Measurements from ENCODE around the gene DBN1.

Gene DBN1

DNA sequence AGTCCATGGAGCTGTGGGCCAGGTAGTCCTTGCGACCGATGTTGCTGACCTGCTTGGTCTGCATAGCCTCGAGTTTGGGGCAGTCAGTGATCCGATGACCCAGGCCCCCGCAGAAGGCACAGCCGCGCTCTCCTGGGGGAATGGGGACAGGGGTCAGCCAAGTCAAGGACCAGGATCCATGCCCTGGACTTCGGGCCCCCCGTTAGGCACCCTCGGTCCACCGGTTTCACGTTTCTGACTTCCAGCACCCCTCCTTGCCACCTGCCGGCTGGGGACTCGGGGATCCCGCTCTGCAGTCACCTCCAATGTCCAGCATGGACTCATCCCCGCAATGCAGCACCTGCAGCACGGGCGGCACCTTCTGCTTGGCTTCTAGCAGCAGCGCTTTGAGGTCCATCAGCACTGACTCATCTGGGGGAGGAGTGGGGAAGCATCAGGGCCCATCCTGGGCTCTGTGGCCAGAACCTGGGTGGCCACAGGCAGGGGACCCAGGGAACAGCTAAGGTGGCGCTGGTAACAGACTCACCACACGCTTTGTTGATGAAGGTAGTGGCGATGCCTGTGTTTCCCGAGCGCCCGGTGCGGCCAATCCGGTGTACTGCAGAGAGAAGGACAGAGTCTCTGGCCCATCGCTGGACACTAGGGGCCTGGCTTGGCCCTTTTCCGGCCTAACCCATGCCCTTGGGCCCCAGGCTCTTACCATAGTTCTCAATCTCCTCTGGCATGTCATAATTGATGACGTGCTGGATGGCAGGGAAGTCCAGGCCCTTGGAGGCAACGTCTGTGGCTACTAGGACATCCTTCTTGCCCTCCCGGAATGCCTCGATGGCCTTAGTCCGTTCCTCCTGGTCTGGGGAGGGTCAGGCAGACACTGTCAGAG, 38.6 kb upstream of the DBN1 start:
- TF ChIP-seq SIN3A (IDR thresholded peaks at IDR 0.05; ENCODE audit: borderline replicate concordance, insufficient read depth, low read length) (no peak), POLR2AphosphoS5 (IDR thresholded peaks at IDR 0.05; ENCODE audit: low read depth, low read length) (no peak), FOXP2 (optimal IDR thresholded peaks at IDR 0.05; ENCODE audit: borderline replicate concordance, extremely low read depth, extremely low read length, insufficient read depth) (no peak), TAF1 (IDR thresholded peaks at IDR 0.05; ENCODE audit: borderline replicate concordance, insufficient read depth, low read length) (no peak)
- TF ChIP-seq, protein P1, sequence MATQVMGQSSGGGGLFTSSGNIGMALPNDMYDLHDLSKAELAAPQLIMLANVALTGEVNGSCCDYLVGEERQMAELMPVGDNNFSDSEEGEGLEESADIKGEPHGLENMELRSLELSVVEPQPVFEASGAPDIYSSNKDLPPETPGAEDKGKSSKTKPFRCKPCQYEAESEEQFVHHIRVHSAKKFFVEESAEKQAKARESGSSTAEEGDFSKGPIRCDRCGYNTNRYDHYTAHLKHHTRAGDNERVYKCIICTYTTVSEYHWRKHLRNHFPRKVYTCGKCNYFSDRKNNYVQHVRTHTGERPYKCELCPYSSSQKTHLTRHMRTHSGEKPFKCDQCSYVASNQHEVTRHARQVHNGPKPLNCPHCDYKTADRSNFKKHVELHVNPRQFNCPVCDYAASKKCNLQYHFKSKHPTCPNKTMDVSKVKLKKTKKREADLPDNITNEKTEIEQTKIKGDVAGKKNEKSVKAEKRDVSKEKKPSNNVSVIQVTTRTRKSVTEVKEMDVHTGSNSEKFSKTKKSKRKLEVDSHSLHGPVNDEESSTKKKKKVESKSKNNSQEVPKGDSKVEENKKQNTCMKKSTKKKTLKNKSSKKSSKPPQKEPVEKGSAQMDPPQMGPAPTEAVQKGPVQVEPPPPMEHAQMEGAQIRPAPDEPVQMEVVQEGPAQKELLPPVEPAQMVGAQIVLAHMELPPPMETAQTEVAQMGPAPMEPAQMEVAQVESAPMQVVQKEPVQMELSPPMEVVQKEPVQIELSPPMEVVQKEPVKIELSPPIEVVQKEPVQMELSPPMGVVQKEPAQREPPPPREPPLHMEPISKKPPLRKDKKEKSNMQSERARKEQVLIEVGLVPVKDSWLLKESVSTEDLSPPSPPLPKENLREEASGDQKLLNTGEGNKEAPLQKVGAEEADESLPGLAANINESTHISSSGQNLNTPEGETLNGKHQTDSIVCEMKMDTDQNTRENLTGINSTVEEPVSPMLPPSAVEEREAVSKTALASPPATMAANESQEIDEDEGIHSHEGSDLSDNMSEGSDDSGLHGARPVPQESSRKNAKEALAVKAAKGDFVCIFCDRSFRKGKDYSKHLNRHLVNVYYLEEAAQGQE (IDR thresholded peaks at IDR 0.05; ENCODE audit: insufficient read depth in 1 of 2, low read depth in 2 of 2, low read length in 2 of 2): no peak

DNA sequence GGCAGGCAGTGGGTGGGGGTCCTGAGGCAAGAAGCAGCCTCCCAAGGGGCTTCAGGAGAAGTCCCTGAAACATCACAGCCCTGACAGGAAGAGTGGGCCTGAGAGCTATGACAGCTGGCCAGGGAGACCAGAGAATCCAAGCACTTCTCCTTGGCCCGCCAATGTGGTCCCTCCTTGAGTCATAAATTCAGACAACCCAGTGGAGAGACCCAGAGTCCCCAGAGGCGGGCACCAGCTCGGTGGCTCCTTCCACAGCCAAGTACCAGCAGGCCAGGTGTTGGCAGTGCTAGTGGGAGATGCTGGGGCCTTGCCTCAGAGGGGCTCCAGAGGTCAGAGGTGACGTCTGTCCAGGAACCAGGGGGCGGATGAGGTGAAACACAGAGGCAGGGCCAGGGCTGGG, 37.7 kb upstream of the DBN1 start:
- TF ChIP-seq FOXP2 (optimal IDR thresholded peaks at IDR 0.05; ENCODE audit: borderline replicate concordance, extremely low read depth, extremely low read length, insufficient read depth): no peak
- TF ChIP-seq TAF1 (IDR thresholded peaks at IDR 0.05; ENCODE audit: borderline replicate concordance, insufficient read depth, low read length): no peak
- no peak for TF ChIP-seq POLR2AphosphoS5 (IDR thresholded peaks at IDR 0.05; ENCODE audit: low read depth, low read length)
- TF ChIP-seq, protein P1 (IDR thresholded peaks at IDR 0.05; ENCODE audit: insufficient read depth in 1 of 2, low read depth in 2 of 2, low read length in 2 of 2): no peak
- no peak for TF ChIP-seq SIN3A (IDR thresholded peaks at IDR 0.05; ENCODE audit: borderline replicate concordance, insufficient read depth, low read length)

DNA sequence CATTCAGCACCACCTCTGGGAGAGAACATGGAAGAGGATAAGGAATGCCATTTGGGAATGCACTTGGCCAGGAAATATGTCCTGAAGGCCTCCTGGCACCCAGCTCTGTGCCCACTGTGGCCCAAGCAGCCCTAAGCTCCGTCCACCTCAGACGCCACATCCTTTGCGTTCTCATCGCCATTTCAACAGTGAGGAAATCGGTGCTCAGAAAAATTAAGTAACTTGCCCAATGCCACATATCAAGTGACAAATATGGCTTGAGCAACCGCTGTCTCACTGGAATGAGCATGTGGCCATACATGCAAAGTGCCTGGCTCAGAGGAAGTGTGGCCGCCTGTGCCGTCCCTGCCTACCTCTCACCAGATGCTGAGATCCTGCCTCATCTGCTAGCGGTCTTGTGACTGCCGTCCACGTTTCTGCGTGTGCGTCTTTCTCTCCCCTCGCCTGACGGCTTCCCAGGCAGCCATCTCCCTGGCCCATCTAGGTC, 37.2 kb upstream of the DBN1 start:
- TF ChIP-seq TAF1 (IDR thresholded peaks at IDR 0.05; ENCODE audit: borderline replicate concordance, insufficient read depth, low read length): no peak
- no peak for TF ChIP-seq POLR2AphosphoS5 (IDR thresholded peaks at IDR 0.05; ENCODE audit: low read depth, low read length)
- TF ChIP-seq FOXP2 (optimal IDR thresholded peaks at IDR 0.05; ENCODE audit: borderline replicate concordance, extremely low read depth, extremely low read length, insufficient read depth): no peak
- TF ChIP-seq SIN3A (IDR thresholded peaks at IDR 0.05; ENCODE audit: borderline replicate concordance, insufficient read depth, low read length): no peak
- TF ChIP-seq, protein P1 (IDR thresholded peaks at IDR 0.05; ENCODE audit: insufficient read depth in 1 of 2, low read depth in 2 of 2, low read length in 2 of 2): no peak

DNA sequence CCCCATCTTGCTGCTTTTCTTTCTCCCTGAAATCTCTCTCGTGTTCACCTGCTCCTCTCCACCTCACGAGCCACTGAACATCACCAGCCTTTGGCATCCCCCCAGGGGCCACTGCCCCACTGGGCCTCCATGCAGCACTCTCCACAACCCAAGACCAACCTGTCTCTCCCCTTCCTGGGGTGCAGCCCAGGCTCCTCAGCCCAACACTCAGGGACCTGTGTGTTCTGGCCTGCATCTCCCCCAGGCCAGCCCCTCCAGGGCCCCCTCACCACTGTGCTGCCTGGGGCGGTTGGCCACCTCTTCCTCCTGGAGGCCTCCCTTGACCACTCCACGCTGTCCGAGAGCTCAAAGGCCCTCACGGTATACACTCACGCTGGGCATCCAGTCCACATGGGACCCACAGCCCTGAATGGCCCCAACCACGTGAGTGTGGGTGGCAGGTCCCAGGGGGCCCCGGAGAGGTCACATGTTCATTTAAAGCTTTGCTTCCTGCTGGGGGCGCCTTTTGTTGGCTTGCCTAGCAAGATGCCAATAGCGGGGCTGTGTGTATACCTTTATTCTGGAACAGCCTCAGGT, 36.6 kb upstream of the DBN1 start:
- TF ChIP-seq TAF1 (IDR thresholded peaks at IDR 0.05; ENCODE audit: borderline replicate concordance, insufficient read depth, low read length) (no peak), SIN3A (IDR thresholded peaks at IDR 0.05; ENCODE audit: borderline replicate concordance, insufficient read depth, low read length) (no peak), POLR2AphosphoS5 (IDR thresholded peaks at IDR 0.05; ENCODE audit: low read depth, low read length) (no peak), FOXP2 (optimal IDR thresholded peaks at IDR 0.05; ENCODE audit: borderline replicate concordance, extremely low read depth, extremely low read length, insufficient read depth) (no peak)
- TF ChIP-seq, protein P1 (IDR thresholded peaks at IDR 0.05; ENCODE audit: insufficient read depth in 1 of 2, low read depth in 2 of 2, low read length in 2 of 2): no peak
